ENCODE measurements around the gene PYDC1.

DNA sequence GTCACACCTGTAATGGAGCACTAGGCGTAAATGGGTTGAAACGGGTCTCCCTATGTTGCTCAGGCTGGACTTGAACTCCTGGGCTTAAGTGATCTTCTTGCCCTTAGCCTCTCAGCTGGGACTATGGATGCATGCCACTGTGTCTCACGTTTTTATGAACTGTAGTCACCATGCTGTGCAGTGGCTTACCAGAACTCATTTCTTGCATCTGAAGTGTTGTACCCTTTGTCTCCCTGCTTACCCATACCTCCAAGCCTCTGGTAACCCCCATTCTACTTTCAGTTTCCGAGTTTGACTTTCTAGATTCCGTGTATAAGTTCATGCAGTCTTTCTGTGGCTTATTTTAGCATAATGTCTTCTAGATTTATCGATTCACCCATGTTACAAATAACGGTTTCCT is 22.0 kb downstream of the PYDC1 start:
- TF ChIP-seq POLR2A (IDR thresholded peaks at IDR 0.05; ENCODE audit: low read depth, low read length) (peak; percentile 63; the same call in 1 of the 2 replicates), POLR2AphosphoS5 (IDR thresholded peaks at IDR 0.05; ENCODE audit: low read depth, low read length) (peak; percentile 92), PAX5 (IDR thresholded peaks at IDR 0.05; ENCODE audit: insufficient read depth, low read length, severe bottlenecking) (no peak)

Data from GM12891 (cell line).